ENCODE results near the gene C22orf23. TPM values are rescaled to one million over a fixed set of nuclear protein-coding genes. Genes with fewer than 3 reads are reported as not detected.

C22orf23 gene
- total and polyA plus RNA-seq, 11 donors: 0.16 to 0.80 (median 0.44) TPM; not detected in 2

- H3K27ac ChIP-seq: peak overlapping the region; percentile 71 to 92 (median 86)
- intact Hi-C loops (cut with DNase I): loop anchor here in 1 of 10 donors (2.0 kb wide), 1 partner anchor 26 kb away; no protein-coding TSS in a partner anchor
- H3K27me3 ChIP-seq: no peaks in the 10 kb centered on the region
- H3K4me3 ChIP-seq: peak overlapping the region; percentile 52 to 98 (median 68)
- ATAC-seq: no peak
- peaks cover 0 to 4% (median 0%) of the 10 kb centered on the region in 9 donors for H3K36me3 ChIP-seq
- TF ChIP-seq POLR2A (IDR thresholded peaks at IDR 0.05) (no peak), CTCF (IDR thresholded peaks at IDR 0.05) (no peak)
- H3K9me3 ChIP-seq: no peaks in the 10 kb centered on the region
- WGBS, 4 donors: 38 to 53% (median 43%) methylated on average over 18 to 19 of the region's 19 CpGs
- DNase-seq: no peak
- peaks cover 0 to 56% (median 29%) of the 10 kb centered on the region in 12 donors for H3K4me1 ChIP-seq
Observed at GRCh38 chr22:37907036-37907954, 46.1 kb downstream of the C22orf23 start.

GRCh38 chr22:37906364-37907008 is 46.9 kb downstream of the C22orf23 start:
- intact Hi-C loops (cut with DNase I): loop anchor here in 2 of 10 donors (1.0 to 2.0 kb wide), 2 partner anchors 26 to 28 kb away; no protein-coding TSS in a partner anchor
- TF ChIP-seq CTCF (IDR thresholded peaks at IDR 0.05): no peak
- TF ChIP-seq POLR2A (IDR thresholded peaks at IDR 0.05): no peak
- H3K27me3 ChIP-seq: no peaks in the 10 kb centered on the region
- peak overlapping the region; percentile 71 to 92 (median 86) for H3K27ac ChIP-seq
- ATAC-seq: peak in 1 of 4 donors; percentile 1
- H3K4me1 ChIP-seq: peaks cover 0 to 51% (median 26%) of the 10 kb centered on the region in 12 donors
- H3K4me3 ChIP-seq: peak overlapping the region; percentile 52 to 98 (median 68)
- H3K9me3 ChIP-seq: no peaks in the 10 kb centered on the region
- 1 to 4% (median 2%) methylated on average over 4 to 75 of the region's 75 CpGs for WGBS, 4 donors
- no peaks in the 10 kb centered on the region for H3K36me3 ChIP-seq
- peak in 1 of 5 donors; percentile 40 for DNase-seq

- H3K36me3 ChIP-seq: no peaks in the 10 kb centered on the region
- H3K4me3 ChIP-seq: peak within 1 kb of the TSS; percentile 52 to 98 (median 68)
- H3K4me1 ChIP-seq: peaks cover 0 to 44% (median 19%) of the 10 kb centered on the region in 12 donors
- intact Hi-C loops (cut with DNase I): loop anchor here in 2 of 10 donors (1.0 to 2.0 kb wide), 2 partner anchors 27 to 29 kb away; no protein-coding TSS in a partner anchor
- H3K27me3 ChIP-seq: no peaks in the 10 kb centered on the region
- H3K9me3 ChIP-seq: no peaks in the 10 kb centered on the region
- ATAC-seq (peak; percentile 47 to 89 (median 77)), DNase-seq (peak; percentile 74 to 88 (median 79))
- TF ChIP-seq POLR2A (IDR thresholded peaks at IDR 0.05) (peak in 1 of 2 donors; percentile 39), CTCF (IDR thresholded peaks at IDR 0.05) (peak in 6 of 12 donors; percentile 32 to 50 (median 41))
- peak within 1 kb of the TSS; percentile 71 to 92 (median 87) for H3K27ac ChIP-seq
- WGBS, 4 donors: 5 to 13% (median 8%) methylated on average over 35 to 90 of the region's 90 CpGs
Observed at GRCh38 chr22:37905534-37906363, 47.7 kb downstream of the C22orf23 start, which contains the start of gene MICALL1. MICALL1 (plus strand) TSS chr22:37906297; CDS start chr22:37906423, 126 bp downstream.

All from heart left ventricle (tissue), 16 donors.